GM12892 (cell line): ENCODE data around the gene CDH13.

Experiments used
- POLR2A ChIP-seq: IDR thresholded peaks from 2 replicates; pipeline ENCODE4 v1.6.1; 2011; ENCODE audit warnings: low read depth, low read length, control low read depth
- POLR2AphosphoS5 ChIP-seq: IDR thresholded peaks from 2 replicates; pipeline ENCODE4 v1.6.1; 2011; ENCODE audit warnings: low read depth, low read length, control low read depth
- TAF1 ChIP-seq: IDR thresholded peaks from 2 replicates; pipeline ENCODE4 v1.6.1; 2011; ENCODE audit warnings: low read depth, mild to moderate bottlenecking, control low read depth, low read length, borderline replicate concordance

DNA sequence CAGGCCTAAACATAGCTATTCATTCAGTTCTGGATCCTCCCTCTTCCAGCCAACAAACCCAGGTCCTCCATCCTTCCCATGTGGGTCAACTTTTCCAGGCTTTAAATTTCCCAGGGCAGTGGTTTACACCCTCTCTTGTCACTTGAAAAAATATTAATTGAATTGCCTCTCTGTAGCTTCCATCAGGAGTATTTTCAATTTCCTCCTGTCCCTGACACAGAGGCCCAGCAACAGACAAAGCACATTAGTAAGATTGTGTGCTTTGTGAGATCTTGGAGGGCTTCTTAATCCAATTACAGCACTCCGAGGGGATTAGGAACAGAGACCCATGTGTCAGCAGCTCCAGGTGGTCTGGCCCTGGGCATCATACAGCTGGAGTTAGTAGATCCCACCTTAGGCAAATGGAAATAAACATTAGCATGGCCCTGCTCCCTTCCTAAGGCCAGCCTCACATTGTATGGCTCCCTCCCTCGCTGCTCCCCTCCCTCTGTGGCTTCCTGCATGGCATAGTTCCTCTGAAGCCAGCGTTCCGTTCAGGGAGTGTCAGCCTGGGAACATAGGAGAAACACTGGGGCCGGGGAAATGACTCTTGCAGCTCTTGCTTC, 1048.3 kb downstream of the CDH13 start:
- TF ChIP-seq POLR2AphosphoS5 (no peak), POLR2A (no peak), TAF1 (no peak)
